Mucosa of rectum (tissue), 2 donors: Measurements from ENCODE around the gene NBPF15.
A peak's percentile ranks its signal among the peaks of the same experiment; 100 is the strongest.
"Not testable (repeated sequence)": the region's sequence is repeated elsewhere in the genome, so short reads cannot be mapped to it uniquely, and the experiment has no call there.

Source experiments
- H3K27ac ChIP-seq, 2 donors: one replicate each; pipeline ENCODE4 v1.7.0; 2013; ENCODE audit warnings: inconsistent platforms in 2 of 2, low read depth in 2 of 2, low read length in 2 of 2
- H3K27me3 ChIP-seq, 2 donors: one replicate each; pipeline ENCODE4 v1.7.0; 2013; ENCODE audit warnings: low read length in 2 of 2; ENCODE audit not compliant: control insufficient read depth in 2 of 2, insufficient read depth in 2 of 2
- H3K36me3 ChIP-seq, 2 donors: one replicate each; pipeline ENCODE4 v1.7.0; 2013; ENCODE audit warnings: low read length in 2 of 2; ENCODE audit not compliant: control insufficient read depth in 2 of 2, insufficient read depth in 2 of 2
- H3K4me1 ChIP-seq, 2 donors: one replicate each; pipeline ENCODE4 v1.7.0; 2013; ENCODE audit warnings: low read length in 2 of 2, mild to moderate bottlenecking in 1 of 2; ENCODE audit not compliant: control insufficient read depth in 2 of 2, insufficient read depth in 2 of 2
- H3K4me3 ChIP-seq, 2 donors: one replicate each; pipeline ENCODE4 v1.7.0; 2013; ENCODE audit warnings: low read length in 2 of 2
- H3K9ac ChIP-seq, 2 donors: one replicate each; pipeline ENCODE4 v1.7.0; 2013; ENCODE audit warnings: low read length in 2 of 2, low read depth in 1 of 2, mild to moderate bottlenecking in 1 of 2
- H3K9me3 ChIP-seq, 2 donors: one replicate each; pipeline ENCODE4 v1.7.0; 2013; ENCODE audit warnings: low read length in 2 of 2; ENCODE audit not compliant: control insufficient read depth in 2 of 2
- donor health status: healthy.
- donor health status: Normal muscosa, but diverticular disease.

Gene NBPF15

DNA sequence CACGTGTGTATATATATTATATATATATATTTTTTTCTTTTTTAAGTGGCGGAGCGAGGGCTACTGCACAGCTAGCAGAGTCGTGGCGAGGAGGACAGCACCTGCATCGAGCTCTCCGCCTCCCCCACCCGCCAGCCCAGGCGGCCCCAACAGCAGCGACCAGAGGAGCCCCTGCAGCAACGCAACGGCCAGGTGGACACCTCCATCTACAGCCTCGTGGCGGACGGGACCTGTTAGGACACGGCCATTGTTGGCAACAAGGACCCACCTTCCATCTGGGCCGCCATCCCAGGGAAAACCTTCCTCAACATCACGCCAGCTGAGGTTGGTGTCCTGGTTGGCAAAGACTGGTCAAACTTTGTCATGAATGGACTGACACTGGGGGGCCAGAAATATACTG lies 19.1 kb downstream of the NBPF15 start:
- H3K9me3 ChIP-seq, H3K4me3 ChIP-seq, H3K27me3 ChIP-seq, H3K9ac ChIP-seq, H3K27ac ChIP-seq, H3K36me3 ChIP-seq, H3K4me1 ChIP-seq: not testable (repeated sequence)

- H3K27ac ChIP-seq, H3K36me3 ChIP-seq, H3K9me3 ChIP-seq, H3K27me3 ChIP-seq, H3K9ac ChIP-seq, H3K4me3 ChIP-seq, H3K4me1 ChIP-seq: not testable (repeated sequence)
Measured at GRCh38 chr1:144439737-144440136, 21.7 kb downstream of the NBPF15 start.

- not testable (repeated sequence) for H3K36me3 ChIP-seq, H3K27ac ChIP-seq, H3K27me3 ChIP-seq, H3K9me3 ChIP-seq, H3K4me1 ChIP-seq
- Histone ChIP-seq H3K9ac (peak overlapping the region in 1 of 2 donors; percentile 34), H3K4me3 (peak overlapping the region in 1 of 2 donors; percentile 22)
Measured at GRCh38 chr1:144418891-144419694, 42.4 kb downstream of the NBPF15 start.

DNA sequence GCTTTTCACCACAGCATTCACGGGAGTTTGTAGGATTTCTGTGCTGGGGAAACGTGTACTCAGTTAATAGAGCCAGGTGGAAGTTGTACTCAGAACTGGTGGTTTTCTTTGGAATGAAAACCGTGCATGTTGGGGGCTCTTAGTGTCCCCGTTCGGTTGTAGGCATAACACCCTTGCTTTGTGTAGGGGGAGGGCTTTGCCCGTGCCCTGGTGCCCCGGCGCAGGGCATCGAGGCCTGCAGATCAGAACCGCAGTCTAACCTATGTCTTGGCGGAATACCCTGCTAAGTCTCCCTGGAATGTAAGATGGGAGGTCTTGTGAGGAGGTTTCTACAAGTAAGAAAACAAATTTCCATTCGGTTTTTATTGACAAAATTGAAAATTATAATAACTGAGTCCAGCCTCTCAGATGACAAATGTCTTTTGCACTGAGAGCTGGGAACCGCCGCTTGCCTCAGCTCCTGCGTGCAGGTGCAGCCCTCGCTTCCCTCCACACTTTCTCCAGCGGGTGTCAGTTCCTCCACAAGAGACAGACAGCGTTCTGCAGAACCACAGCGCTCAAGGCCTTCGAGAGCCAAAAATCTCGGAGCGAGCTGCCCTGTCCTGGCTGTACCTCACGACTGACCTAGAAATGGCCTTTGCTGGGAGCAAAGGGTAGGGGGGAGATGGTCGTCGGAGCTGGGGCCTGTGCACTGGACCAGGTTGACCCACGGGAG lies 47.9 kb downstream of the NBPF15 start:
- peak overlapping the region in 1 of 2 donors; percentile 74 for H3K9ac ChIP-seq
- not testable (repeated sequence) for H3K4me3 ChIP-seq, H3K9me3 ChIP-seq, H3K36me3 ChIP-seq, H3K27me3 ChIP-seq, H3K27ac ChIP-seq, H3K4me1 ChIP-seq

GRCh38 chr1:144412491-144413403 lies 48.7 kb downstream of the NBPF15 start:
- H3K27ac ChIP-seq = peak overlapping the region; percentile 58 to 89
- not testable (repeated sequence) for H3K4me1 ChIP-seq, H3K36me3 ChIP-seq, H3K9me3 ChIP-seq, H3K27me3 ChIP-seq
- H3K9ac ChIP-seq = peak overlapping the region; percentile 34 to 74
- H3K4me3 ChIP-seq = peak overlapping the region; percentile 62 to 82

DNA sequence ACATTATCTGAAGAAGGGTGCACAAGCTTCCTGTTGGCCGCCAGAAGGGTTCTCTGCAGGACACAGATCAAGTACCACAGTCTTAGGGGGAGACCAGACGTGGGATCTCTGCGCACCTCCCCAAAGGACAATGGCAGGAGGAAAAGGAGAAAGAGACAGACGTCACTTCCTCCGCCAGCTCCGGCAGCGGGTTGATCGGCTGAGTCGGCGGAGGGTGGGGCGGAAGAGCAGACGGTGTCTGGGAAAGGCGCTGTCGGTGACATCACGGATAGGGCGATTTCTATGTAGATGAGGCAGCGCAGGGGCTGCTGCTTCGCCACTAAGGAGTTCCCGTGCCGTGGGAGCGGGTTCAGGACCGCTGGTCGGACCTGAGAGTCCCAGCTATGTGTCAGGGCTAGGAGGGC lies 49.4 kb downstream of the NBPF15 start:
- not testable (repeated sequence) for H3K9me3 ChIP-seq, H3K27ac ChIP-seq, H3K9ac ChIP-seq, H3K27me3 ChIP-seq, H3K4me1 ChIP-seq, H3K36me3 ChIP-seq
- peak overlapping the region in 1 of 2 donors; percentile 50 for H3K4me3 ChIP-seq

- H3K27me3 ChIP-seq, H3K4me3 ChIP-seq, H3K9me3 ChIP-seq: not testable (repeated sequence)
Measured at GRCh38 chr1:144402807-144403206, 58.7 kb downstream of the NBPF15 start.

GRCh38 chr1:144371651-144372050 lies 89.8 kb downstream of the NBPF15 start:
- not testable (repeated sequence) for H3K36me3 ChIP-seq, H3K27me3 ChIP-seq, H3K4me1 ChIP-seq, H3K27ac ChIP-seq, H3K4me3 ChIP-seq, H3K9ac ChIP-seq, H3K9me3 ChIP-seq

More at GRCh38 chr1:144402807-144403206, 58.7 kb downstream of the NBPF15 start:
- H3K9ac ChIP-seq, H3K4me1 ChIP-seq, H3K36me3 ChIP-seq, H3K27ac ChIP-seq: not testable (repeated sequence)
